ENCODE data around the gene OR52E6. TPM values are rescaled to one million over a fixed set of nuclear protein-coding genes. Genes with fewer than 3 reads are reported as not detected.
A peak's percentile ranks its signal among the peaks of the same experiment; 100 is the strongest.

Gene OR52E6
- polyA plus RNA-seq, 2 of the 4 experiments (the other 2 are of a cell fraction), result not detected

- ChIA-PET POLR2A (no interaction called here), CTCF (no interaction called here)
- ATAC-seq (no peak), FAIRE-seq (no peak), DNase-seq (ENCODE audit: low read depth in 1 of 2, low spot score in 1 of 2) (no peak)
- Histone ChIP-seq H3K9me3 (no peaks in the 10 kb centered on the region), H3K4me3 (no peak overlapping the region), H3K27ac (no peak overlapping the region), H3K4me2 (no peak overlapping the region), H3K4me1 (no peaks in the 10 kb centered on the region)
- WGBS (ENCODE audit: missing lambda C conversion rate), result 4% methylated on average over 2 of the region's 2 CpGs
- no peak for TF ChIP-seq ZFP36 (IDR thresholded peaks at IDR 0.05; ENCODE audit: borderline replicate concordance, partially characterized antibody)
- no peak for TF ChIP-seq RARB (CRISPR knock-in tag; IDR thresholded peaks at IDR 0.05)
- TF ChIP-seq HDAC2 (IDR thresholded peaks at IDR 0.05), result no peak
- TF ChIP-seq FOXS1 (CRISPR knock-in tag; IDR thresholded peaks at IDR 0.05), result no peak
These were observed 8.3 kb downstream of the OR52E6 start for GRCh38 chr11:5833446-5833845.

GRCh38 chr11:5831196-5831829, 10.4 kb downstream of the OR52E6 start:
- ATAC-seq (no peak), FAIRE-seq (no peak), DNase-seq (ENCODE audit: low read depth in 1 of 2, low spot score in 1 of 2) (no peak)
- Histone ChIP-seq H3K27ac (no peak overlapping the region), H3K4me2 (no peak overlapping the region), H3K4me3 (no peak overlapping the region), H3K9me3 (no peaks in the 10 kb centered on the region), H3K4me1 (no peaks in the 10 kb centered on the region)
- ChIA-PET POLR2A (no interaction called here), CTCF (interaction anchor here (0.9 kb wide), 1 partner anchor 22 kb away, joined by 3 read pairs; the partner anchor contains the start of gene OR52N2)
- TF ChIP-seq RNF2 (IDR thresholded peaks at IDR 0.05; ENCODE audit: borderline replicate concordance, low read depth), result no peak
- 18% methylated on average over 6 of the region's 6 CpGs for WGBS (ENCODE audit: missing lambda C conversion rate)

- WGBS (ENCODE audit: missing lambda C conversion rate), result 7% methylated on average over 1 of the region's 1 CpG
- H3K4me2 ChIP-seq, result no peak overlapping the region
- ChIA-PET CTCF (no interaction called here), POLR2A (no interaction called here)
- ATAC-seq (no peak), FAIRE-seq (peak; percentile 36), DNase-seq (ENCODE audit: low read depth in 1 of 2, low spot score in 1 of 2) (no peak)
- no peaks in the 10 kb centered on the region for H3K4me1 ChIP-seq
- no peaks in the 10 kb centered on the region for H3K9me3 ChIP-seq
- no peak overlapping the region for H3K27ac ChIP-seq
- no peak for TF ChIP-seq FOSL2 (IDR thresholded peaks at IDR 0.05)
- no peak for TF ChIP-seq FOSL2 (CRISPR knock-in tag; IDR thresholded peaks at IDR 0.05)
- no peak for TF ChIP-seq HOXA7 (CRISPR knock-in tag; IDR thresholded peaks at IDR 0.05)
- TF ChIP-seq SREBF2 (IDR thresholded peaks at IDR 0.05), result no peak
- TF ChIP-seq ELK1 (IDR thresholded peaks at IDR 0.05; ENCODE audit: low read depth, low read length), result no peak
- no peak for TF ChIP-seq CBX2 (IDR thresholded peaks at IDR 0.05; ENCODE audit: borderline replicate concordance, low read depth)
- no peak for TF ChIP-seq ESRRA (IDR thresholded peaks at IDR 0.05; ENCODE audit: borderline replicate concordance, low read length)
- TF ChIP-seq E2F6 (IDR thresholded peaks at IDR 0.05; ENCODE audit: borderline replicate concordance, low read depth), result no peak
- no peak for TF ChIP-seq BHLHE40 (IDR thresholded peaks at IDR 0.05; ENCODE audit: low read depth, low read length)
- TF ChIP-seq RARB (CRISPR knock-in tag; IDR thresholded peaks at IDR 0.05), result no peak
- no peak for TF ChIP-seq NR3C1 (IDR thresholded peaks at IDR 0.05)
- no peak for TF ChIP-seq HDAC2 (IDR thresholded peaks at IDR 0.05)
- no peak for TF ChIP-seq MAFK (IDR thresholded peaks at IDR 0.05; ENCODE audit: partially characterized antibody)
- H3K4me3 ChIP-seq, result no peak overlapping the region
These were observed 23.3 kb downstream of the OR52E6 start for GRCh38 chr11:5818245-5818886.

GRCh38 chr11:5815534-5815933, 26.2 kb downstream of the OR52E6 start:
- Histone ChIP-seq H3K4me1 (no peaks in the 10 kb centered on the region), H3K27ac (no peak overlapping the region), H3K9me3 (no peaks in the 10 kb centered on the region), H3K4me2 (no peak overlapping the region), H3K4me3 (no peak overlapping the region)
- TF ChIP-seq MAZ (IDR thresholded peaks at IDR 0.05; ENCODE audit: borderline replicate concordance, low read depth, low read length), result no peak
- TF ChIP-seq RNF2 (IDR thresholded peaks at IDR 0.05; ENCODE audit: borderline replicate concordance, low read depth), result no peak
- no peak for TF ChIP-seq NPAS2 (CRISPR knock-in tag; IDR thresholded peaks at IDR 0.05; ENCODE audit: borderline replicate concordance)
- TF ChIP-seq JUN (IDR thresholded peaks at IDR 0.05), result no peak
- TF ChIP-seq FOXS1 (CRISPR knock-in tag; IDR thresholded peaks at IDR 0.05), result no peak
- no peak for TF ChIP-seq E2F6 (IDR thresholded peaks at IDR 0.05; ENCODE audit: borderline replicate concordance, low read depth)
- TF ChIP-seq KDM5A (IDR thresholded peaks at IDR 0.05), result no peak
- no peak for TF ChIP-seq ZFP36 (IDR thresholded peaks at IDR 0.05; ENCODE audit: borderline replicate concordance, partially characterized antibody)
- TF ChIP-seq CBX2 (IDR thresholded peaks at IDR 0.05; ENCODE audit: borderline replicate concordance, low read depth), result no peak
- TF ChIP-seq USF2 (IDR thresholded peaks at IDR 0.05), result no peak
- TF ChIP-seq RFX5 (IDR thresholded peaks at IDR 0.05), result no peak
- TF ChIP-seq PBX3 (IDR thresholded peaks at IDR 0.05), result no peak
- no peak for TF ChIP-seq ESRRA (IDR thresholded peaks at IDR 0.05; ENCODE audit: borderline replicate concordance, low read length)
- 25% methylated on average over 4 of the region's 4 CpGs for WGBS (ENCODE audit: missing lambda C conversion rate)
- POLR2A ChIA-PET, result no interaction called here
- ATAC-seq, result no peak
- CTCF ChIA-PET, result no interaction called here
- no peak for FAIRE-seq
- no peak for DNase-seq (ENCODE audit: low read depth in 1 of 2, low spot score in 1 of 2)
